ENCODE measurements around the gene ARPC2.

ARPC2 gene

GRCh38 chr2:218214116-218214515 is 2.9 kb upstream of the ARPC2 start:
- no peaks in the 10 kb centered on the region for H3K36me3 ChIP-seq (ENCODE audit: insufficient read depth, low read length)
- peaks cover 4% of the 10 kb centered on the region; the same call in 1 of the 2 replicates for H3F3A ChIP-seq (ENCODE audit: low read depth)
- no peak overlapping the region for H3K4me3 ChIP-seq (ENCODE audit: low read length, poor library complexity, severe bottlenecking)
- H3K79me2 ChIP-seq (ENCODE audit: insufficient read depth, low read length) = peaks cover 26% of the 10 kb centered on the region
- no peak overlapping the region for H3K9ac ChIP-seq (ENCODE audit: low read depth, low read length, poor library complexity, severe bottlenecking)
- no peak for TF ChIP-seq EZH2phosphoT487 (IDR thresholded peaks at IDR 0.05; ENCODE audit: borderline replicate concordance)
- TF ChIP-seq CTCF (conservative IDR thresholded peaks at IDR 0.05; ENCODE audit: low read length) = no peak
- no peaks in the 10 kb centered on the region for H3K9me2 ChIP-seq (replicated peaks; ENCODE audit: low read depth, low read length)
- H3K9me3 ChIP-seq (ENCODE audit: insufficient read depth, low read depth, low read length) = peaks cover 3% of the 10 kb centered on the region; the same call in 1 of the 2 replicates
- H2AFZ ChIP-seq (ENCODE audit: low read length) = no peak overlapping the region
- H3K27me3 ChIP-seq (ENCODE audit: insufficient read depth, low read length, poor library complexity, severe bottlenecking) = peaks cover 4% of the 10 kb centered on the region
- H3K4me1 ChIP-seq (ENCODE audit: insufficient read depth, low read length, poor library complexity, severe bottlenecking) = peaks cover 4% of the 10 kb centered on the region
- H4K20me1 ChIP-seq (ENCODE audit: insufficient read depth, low read length, poor library complexity, severe bottlenecking) = peaks cover 19% of the 10 kb centered on the region
- no peak overlapping the region for H3K4me2 ChIP-seq (ENCODE audit: low read depth, low read length, poor library complexity, severe bottlenecking)

- H2AFZ ChIP-seq (ENCODE audit: low read length) = peak overlapping the region; percentile 90
- no peaks in the 10 kb centered on the region for H3K9me2 ChIP-seq (replicated peaks; ENCODE audit: low read depth, low read length)
- no peak for TF ChIP-seq CTCF (conservative IDR thresholded peaks at IDR 0.05; ENCODE audit: low read length)
- no peak for TF ChIP-seq EZH2phosphoT487 (IDR thresholded peaks at IDR 0.05; ENCODE audit: borderline replicate concordance)
- H3K79me2 ChIP-seq (ENCODE audit: insufficient read depth, low read length) = peaks cover 48% of the 10 kb centered on the region
- peaks cover 4% of the 10 kb centered on the region for H3K27me3 ChIP-seq (ENCODE audit: insufficient read depth, low read length, poor library complexity, severe bottlenecking)
- H3K4me3 ChIP-seq (ENCODE audit: low read length, poor library complexity, severe bottlenecking) = peak overlapping the region; percentile 87
- peaks cover 4% of the 10 kb centered on the region; the same call in 1 of the 2 replicates for H3F3A ChIP-seq (ENCODE audit: low read depth)
- H3K4me2 ChIP-seq (ENCODE audit: low read depth, low read length, poor library complexity, severe bottlenecking) = peak overlapping the region; percentile 71
- no peaks in the 10 kb centered on the region; the same call in 1 of the 2 replicates for H3K36me3 ChIP-seq (ENCODE audit: insufficient read depth, low read length)
- H3K9ac ChIP-seq (ENCODE audit: low read depth, low read length, poor library complexity, severe bottlenecking) = peak overlapping the region; percentile 99
- H3K9me3 ChIP-seq (ENCODE audit: insufficient read depth, low read depth, low read length) = no peaks in the 10 kb centered on the region
- H4K20me1 ChIP-seq (ENCODE audit: insufficient read depth, low read length, poor library complexity, severe bottlenecking) = peaks cover 40% of the 10 kb centered on the region
- H3K4me1 ChIP-seq (ENCODE audit: insufficient read depth, low read length, poor library complexity, severe bottlenecking) = peaks cover 22% of the 10 kb centered on the region
Observed at GRCh38 chr2:218216336-218216673, 684 bp upstream of the ARPC2 start.

GRCh38 chr2:218217360-218218267 is 625 bp downstream of the ARPC2 start:
- H3K36me3 ChIP-seq (ENCODE audit: insufficient read depth, low read length) = no peaks in the 10 kb centered on the region; the same call in 1 of the 2 replicates
- no peak overlapping the region for H2AFZ ChIP-seq (ENCODE audit: low read length)
- peak overlapping the region; percentile 87 for H3K4me3 ChIP-seq (ENCODE audit: low read length, poor library complexity, severe bottlenecking)
- peak overlapping the region; percentile 99 for H3K9ac ChIP-seq (ENCODE audit: low read depth, low read length, poor library complexity, severe bottlenecking)
- no peaks in the 10 kb centered on the region for H3K9me3 ChIP-seq (ENCODE audit: insufficient read depth, low read depth, low read length)
- H4K20me1 ChIP-seq (ENCODE audit: insufficient read depth, low read length, poor library complexity, severe bottlenecking) = peaks cover 54% of the 10 kb centered on the region
- peaks cover 4% of the 10 kb centered on the region for H3K27me3 ChIP-seq (ENCODE audit: insufficient read depth, low read length, poor library complexity, severe bottlenecking)
- peak overlapping the region; percentile 93 for H3K4me2 ChIP-seq (ENCODE audit: low read depth, low read length, poor library complexity, severe bottlenecking)
- TF ChIP-seq CTCF (conservative IDR thresholded peaks at IDR 0.05; ENCODE audit: low read length) (no peak), EZH2phosphoT487 (IDR thresholded peaks at IDR 0.05; ENCODE audit: borderline replicate concordance) (no peak)
- H3F3A ChIP-seq (ENCODE audit: low read depth) = peaks cover 4% of the 10 kb centered on the region; the same call in 1 of the 2 replicates
- H3K9me2 ChIP-seq (replicated peaks; ENCODE audit: low read depth, low read length) = no peaks in the 10 kb centered on the region
- peaks cover 35% of the 10 kb centered on the region for H3K4me1 ChIP-seq (ENCODE audit: insufficient read depth, low read length, poor library complexity, severe bottlenecking)
- H3K79me2 ChIP-seq (ENCODE audit: insufficient read depth, low read length) = peaks cover 61% of the 10 kb centered on the region
